ENCODE results near the gene SLFN5.
"Not testable (repeated sequence)": the region's sequence is repeated elsewhere in the genome, so short reads cannot be mapped to it uniquely, and the experiment has no call there.

SLFN5 gene

GRCh38 chr17:35241520-35241919 lies 1.4 kb upstream of the SLFN5 start:
- DNase-seq (ENCODE audit: extremely low read depth in 1 of 2, low read depth in 1 of 2), result no peak

GRCh38 chr17:35242158-35242804 lies 591 bp upstream of the SLFN5 start:
- DNase-seq (ENCODE audit: extremely low read depth in 1 of 2, low read depth in 1 of 2), result peak; percentile 67 to 87

- DNase-seq (ENCODE audit: extremely low read depth in 1 of 2, low read depth in 1 of 2), result peak; percentile 39 to 57
These were observed 879 bp downstream of the SLFN5 start for GRCh38 chr17:35243561-35244340.

GRCh38 chr17:35244341-35245195 lies 1.7 kb downstream of the SLFN5 start:
- peak; percentile 78 to 93 for DNase-seq (ENCODE audit: extremely low read depth in 1 of 2, low read depth in 1 of 2)

- DNase-seq (ENCODE audit: extremely low read depth in 1 of 2, low read depth in 1 of 2), result no peak
These were observed 2.3 kb downstream of the SLFN5 start for GRCh38 chr17:35245196-35245486.

- no peak for DNase-seq (ENCODE audit: extremely low read depth in 1 of 2, low read depth in 1 of 2)
These were observed 9.8 kb downstream of the SLFN5 start for GRCh38 chr17:35252651-35253050.

GRCh38 chr17:35254107-35254773 lies 11.4 kb downstream of the SLFN5 start:
- no peak for DNase-seq (ENCODE audit: extremely low read depth in 1 of 2, low read depth in 1 of 2)

- no peak for DNase-seq (ENCODE audit: extremely low read depth in 1 of 2, low read depth in 1 of 2)
These were observed 12.4 kb downstream of the SLFN5 start for GRCh38 chr17:35255316-35255715.

GRCh38 chr17:35256629-35257028 lies 13.8 kb downstream of the SLFN5 start:
- DNase-seq (ENCODE audit: extremely low read depth in 1 of 2, low read depth in 1 of 2), result no peak

GRCh38 chr17:35257208-35257659 lies 14.4 kb downstream of the SLFN5 start:
- no peak for DNase-seq (ENCODE audit: extremely low read depth in 1 of 2, low read depth in 1 of 2)

- DNase-seq (ENCODE audit: extremely low read depth in 1 of 2, low read depth in 1 of 2), result no peak
These were observed 16.1 kb downstream of the SLFN5 start for GRCh38 chr17:35259001-35259400.

GRCh38 chr17:35265071-35265470 lies 22.2 kb downstream of the SLFN5 start:
- DNase-seq (ENCODE audit: extremely low read depth in 1 of 2, low read depth in 1 of 2), result no peak

GRCh38 chr17:35265566-35266141 lies 22.8 kb downstream of the SLFN5 start:
- no peak for DNase-seq (ENCODE audit: extremely low read depth in 1 of 2, low read depth in 1 of 2)

- not testable (repeated sequence) for DNase-seq (ENCODE audit: extremely low read depth in 1 of 2, low read depth in 1 of 2)
These were observed 31.5 kb downstream of the SLFN5 start for GRCh38 chr17:35274167-35275066.

GRCh38 chr17:35278454-35278853 lies 35.6 kb downstream of the SLFN5 start:
- DNase-seq (ENCODE audit: extremely low read depth in 1 of 2, low read depth in 1 of 2), result not testable (repeated sequence)

GRCh38 chr17:35278876-35279275 lies 36.0 kb downstream of the SLFN5 start:
- DNase-seq (ENCODE audit: extremely low read depth in 1 of 2, low read depth in 1 of 2), result not testable (repeated sequence)

- no peak for DNase-seq (ENCODE audit: extremely low read depth in 1 of 2, low read depth in 1 of 2)
These were observed 40.9 kb downstream of the SLFN5 start for GRCh38 chr17:35283767-35284166.

- DNase-seq (ENCODE audit: extremely low read depth in 1 of 2, low read depth in 1 of 2), result no peak
These were observed 42.1 kb downstream of the SLFN5 start for GRCh38 chr17:35284955-35285354.

- DNase-seq (ENCODE audit: extremely low read depth in 1 of 2, low read depth in 1 of 2), result no peak
These were observed 43.4 kb downstream of the SLFN5 start for GRCh38 chr17:35286120-35286781.

Measured in stimulated activated CD8-positive, alpha-beta memory T cell treated with anti-CD3 and anti-CD28 coated beads, Interleukin-7, amount 100 ng/mL, for 48 hours (primary cell).